ENCODE data around the gene KCNAB3. TPM values are rescaled to one million over a fixed set of nuclear protein-coding genes. Genes with fewer than 3 reads are reported as not detected.

KCNAB3 gene
- total and polyA plus RNA-seq, 4 donors = 0.23 to 0.67 (median 0.42) TPM

GRCh38 chr17:7972131-7972785 lies 42.6 kb upstream of the KCNAB3 start:
- no peak for DNase-seq (ENCODE audit: low spot score)
- no peak overlapping the region for H3K4me3 ChIP-seq (ENCODE audit: low read depth in 1 of 3, low read length in 3 of 3)

GRCh38 chr17:7971651-7972050 lies 42.0 kb upstream of the KCNAB3 start:
- Histone ChIP-seq H3K4me3 (ENCODE audit: low read depth in 1 of 3, low read length in 3 of 3) (no peak overlapping the region), H3K4me1 (ENCODE audit: control insufficient read depth in 4 of 4, insufficient read depth in 4 of 4, low read length in 3 of 4) (no peaks in the 10 kb centered on the region), H3K36me3 (ENCODE audit: control insufficient read depth in 4 of 4, insufficient read depth in 3 of 4, low read depth in 1 of 4, low read length in 3 of 4) (no peaks in the 10 kb centered on the region), H3K27ac (ENCODE audit: low read depth in 1 of 2, low read length in 2 of 2) (no peak overlapping the region), H3K9me3 (ENCODE audit: control insufficient read depth in 4 of 4, low read length in 3 of 4) (peaks cover 2 to 9% (median 6%) of the 10 kb centered on the region in 4 donors), H3K27me3 (ENCODE audit: control insufficient read depth in 4 of 4, insufficient read depth in 4 of 4, low read length in 3 of 4) (no peaks in the 10 kb centered on the region), H3K9ac (ENCODE audit: low read depth in 1 of 2, low read length in 2 of 2) (no peak overlapping the region)
- DNase-seq (ENCODE audit: low spot score) = no peak
- WGBS = 54% methylated on average over 4 of the region's 4 CpGs
- TF ChIP-seq RAD21 (IDR thresholded peaks at IDR 0.05) (no peak), HNF4A (conservative IDR thresholded peaks at IDR 0.05) (no peak), GABPA (IDR thresholded peaks at IDR 0.05 in 1 of 2, conservative IDR thresholded peaks at IDR 0.05 in 1 of 2) (no peak), TAF1 (conservative IDR thresholded peaks at IDR 0.05) (no peak), HNF4G (IDR thresholded peaks at IDR 0.05) (no peak), SP1 (IDR thresholded peaks at IDR 0.05) (no peak), YY1 (IDR thresholded peaks at IDR 0.05) (no peak), RXRA (IDR thresholded peaks at IDR 0.05) (no peak), NR2F2 (IDR thresholded peaks at IDR 0.05) (no peak), JUND (IDR thresholded peaks at IDR 0.05) (no peak), CTCF (IDR thresholded peaks at IDR 0.05; ENCODE audit: low read depth, low read length, missing input control) (no peak), ATF3 (IDR thresholded peaks at IDR 0.05) (no peak)

More at GRCh38 chr17:7972131-7972785, 42.6 kb upstream of the KCNAB3 start:
- peaks cover 2 to 9% (median 6%) of the 10 kb centered on the region in 4 donors for H3K9me3 ChIP-seq (ENCODE audit: control insufficient read depth in 4 of 4, low read length in 3 of 4)
- H3K4me1 ChIP-seq (ENCODE audit: control insufficient read depth in 4 of 4, insufficient read depth in 4 of 4, low read length in 3 of 4) = no peaks in the 10 kb centered on the region
- H3K36me3 ChIP-seq (ENCODE audit: control insufficient read depth in 4 of 4, insufficient read depth in 3 of 4, low read depth in 1 of 4, low read length in 3 of 4) = no peaks in the 10 kb centered on the region
- no peak overlapping the region for H3K27ac ChIP-seq (ENCODE audit: low read depth in 1 of 2, low read length in 2 of 2)
- no peak overlapping the region for H3K9ac ChIP-seq (ENCODE audit: low read depth in 1 of 2, low read length in 2 of 2)
- no peaks in the 10 kb centered on the region for H3K27me3 ChIP-seq (ENCODE audit: control insufficient read depth in 4 of 4, insufficient read depth in 4 of 4, low read length in 3 of 4)
- 92% methylated on average over 8 of the region's 8 CpGs for WGBS
- TF ChIP-seq FOXA2 (IDR thresholded peaks at IDR 0.05) = no peak
- TF ChIP-seq GABPA (IDR thresholded peaks at IDR 0.05 in 1 of 2, conservative IDR thresholded peaks at IDR 0.05 in 1 of 2) = no peak
- no peak for TF ChIP-seq RAD21 (IDR thresholded peaks at IDR 0.05)
- no peak for TF ChIP-seq YY1 (IDR thresholded peaks at IDR 0.05)
- no peak for TF ChIP-seq REST (IDR thresholded peaks at IDR 0.05)
- TF ChIP-seq TAF1 (conservative IDR thresholded peaks at IDR 0.05) = no peak
- TF ChIP-seq HNF4A (conservative IDR thresholded peaks at IDR 0.05) = no peak
- TF ChIP-seq FOXA1 (IDR thresholded peaks at IDR 0.05) = no peak
- no peak for TF ChIP-seq MAX (IDR thresholded peaks at IDR 0.05)
- no peak for TF ChIP-seq ZBTB33 (IDR thresholded peaks at IDR 0.05)
- no peak for TF ChIP-seq EGR1 (IDR thresholded peaks at IDR 0.05; ENCODE audit: low read depth in 2 of 2)
- TF ChIP-seq JUND (IDR thresholded peaks at IDR 0.05) = no peak

Measured in liver (tissue), 9 donors.